ENCODE data around the gene TMEM233.

DNA sequence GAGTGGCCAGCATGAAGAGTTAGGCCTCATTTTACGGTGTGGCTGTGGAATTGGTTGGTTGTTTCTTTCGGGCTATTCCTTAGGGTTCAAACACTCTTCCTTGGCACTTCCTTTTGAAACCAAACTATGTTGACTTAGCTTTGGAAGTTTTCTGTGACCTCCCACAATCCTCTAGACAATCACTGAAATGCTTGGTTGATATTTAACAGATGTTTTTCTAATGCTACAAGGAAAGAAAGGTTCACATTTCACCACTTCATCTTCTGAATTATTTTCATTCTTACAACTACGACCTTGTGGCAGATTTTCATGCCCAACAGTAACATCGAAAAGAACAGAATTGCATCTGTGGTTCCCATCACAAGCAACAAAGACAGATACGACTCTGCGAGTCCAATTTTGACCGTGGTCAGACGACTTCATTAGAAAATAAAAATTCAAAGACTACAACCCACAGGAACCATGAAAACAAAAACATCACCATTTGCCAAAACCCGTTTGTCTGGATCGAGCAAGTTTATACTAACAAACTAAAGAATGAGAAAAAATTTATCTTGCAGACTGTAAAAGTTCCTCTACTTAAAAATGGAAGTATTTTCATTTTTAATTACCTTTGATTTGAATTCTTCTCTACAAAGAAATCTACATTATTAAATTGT is 91.3 kb downstream of the TMEM233 start:
- TF ChIP-seq, protein P1, sequence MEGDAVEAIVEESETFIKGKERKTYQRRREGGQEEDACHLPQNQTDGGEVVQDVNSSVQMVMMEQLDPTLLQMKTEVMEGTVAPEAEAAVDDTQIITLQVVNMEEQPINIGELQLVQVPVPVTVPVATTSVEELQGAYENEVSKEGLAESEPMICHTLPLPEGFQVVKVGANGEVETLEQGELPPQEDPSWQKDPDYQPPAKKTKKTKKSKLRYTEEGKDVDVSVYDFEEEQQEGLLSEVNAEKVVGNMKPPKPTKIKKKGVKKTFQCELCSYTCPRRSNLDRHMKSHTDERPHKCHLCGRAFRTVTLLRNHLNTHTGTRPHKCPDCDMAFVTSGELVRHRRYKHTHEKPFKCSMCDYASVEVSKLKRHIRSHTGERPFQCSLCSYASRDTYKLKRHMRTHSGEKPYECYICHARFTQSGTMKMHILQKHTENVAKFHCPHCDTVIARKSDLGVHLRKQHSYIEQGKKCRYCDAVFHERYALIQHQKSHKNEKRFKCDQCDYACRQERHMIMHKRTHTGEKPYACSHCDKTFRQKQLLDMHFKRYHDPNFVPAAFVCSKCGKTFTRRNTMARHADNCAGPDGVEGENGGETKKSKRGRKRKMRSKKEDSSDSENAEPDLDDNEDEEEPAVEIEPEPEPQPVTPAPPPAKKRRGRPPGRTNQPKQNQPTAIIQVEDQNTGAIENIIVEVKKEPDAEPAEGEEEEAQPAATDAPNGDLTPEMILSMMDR (IDR thresholded peaks at IDR 0.05) = no peak
- TF ChIP-seq POLR2A (IDR thresholded peaks at IDR 0.05) (no peak), POLR2AphosphoS5 (IDR thresholded peaks at IDR 0.05) (no peak), EP300 (IDR thresholded peaks at IDR 0.05) (no peak)
